Measurements from ENCODE around the gene KDM5A.

DNA sequence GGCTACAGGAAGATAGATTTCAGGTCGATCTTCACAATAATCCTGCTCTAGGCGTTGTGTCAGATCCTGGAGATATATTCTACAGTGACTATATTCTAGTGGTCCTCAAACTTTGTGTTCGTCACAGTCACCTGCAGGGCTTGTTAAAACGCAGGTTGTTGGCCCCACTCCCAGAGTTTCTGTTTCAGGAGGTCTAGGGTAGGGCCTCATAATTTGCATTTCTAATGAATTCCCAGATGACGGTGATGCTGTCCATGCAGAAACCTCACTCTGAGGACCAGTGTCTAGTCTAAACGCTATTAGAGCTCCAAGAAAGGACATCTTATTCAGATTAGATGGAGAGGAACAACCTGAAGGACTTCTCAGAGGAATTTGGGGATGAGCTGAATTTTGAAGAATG lies 113.3 kb downstream of the KDM5A start:
- TF ChIP-seq, protein P1, sequence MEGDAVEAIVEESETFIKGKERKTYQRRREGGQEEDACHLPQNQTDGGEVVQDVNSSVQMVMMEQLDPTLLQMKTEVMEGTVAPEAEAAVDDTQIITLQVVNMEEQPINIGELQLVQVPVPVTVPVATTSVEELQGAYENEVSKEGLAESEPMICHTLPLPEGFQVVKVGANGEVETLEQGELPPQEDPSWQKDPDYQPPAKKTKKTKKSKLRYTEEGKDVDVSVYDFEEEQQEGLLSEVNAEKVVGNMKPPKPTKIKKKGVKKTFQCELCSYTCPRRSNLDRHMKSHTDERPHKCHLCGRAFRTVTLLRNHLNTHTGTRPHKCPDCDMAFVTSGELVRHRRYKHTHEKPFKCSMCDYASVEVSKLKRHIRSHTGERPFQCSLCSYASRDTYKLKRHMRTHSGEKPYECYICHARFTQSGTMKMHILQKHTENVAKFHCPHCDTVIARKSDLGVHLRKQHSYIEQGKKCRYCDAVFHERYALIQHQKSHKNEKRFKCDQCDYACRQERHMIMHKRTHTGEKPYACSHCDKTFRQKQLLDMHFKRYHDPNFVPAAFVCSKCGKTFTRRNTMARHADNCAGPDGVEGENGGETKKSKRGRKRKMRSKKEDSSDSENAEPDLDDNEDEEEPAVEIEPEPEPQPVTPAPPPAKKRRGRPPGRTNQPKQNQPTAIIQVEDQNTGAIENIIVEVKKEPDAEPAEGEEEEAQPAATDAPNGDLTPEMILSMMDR (IDR thresholded peaks at IDR 0.05) = no peak
- TF ChIP-seq POLR2A (IDR thresholded peaks at IDR 0.05) = no peak

Measured in heart left ventricle (tissue), 13 donors.